K562 (cell line): ENCODE data around the gene DYSF. TPM values are rescaled to one million over a fixed set of nuclear protein-coding genes. Genes with fewer than 3 reads are reported as not detected.

ENCODE experiments used
- ZBTB1 ChIP-seq: sonication (generic); formaldehyde crosslinking; IDR thresholded peaks from 2 replicates; pipeline ENCODE4 v1.8.1; 2023; ENCODE audit warnings: missing genetic modification reagents, low read depth, mild to moderate bottlenecking, borderline replicate concordance
- polyA plus RNA-seq, 8 experiments: library from polyadenylated mRNA; depleted of rRNA in 4 of 8; stranded (reverse) in 5 of 8; unstranded in 3 of 8; fragments of >200 nt; fragmentation: Nextera tagmentation in 2 of 8; fragmentation: Illumina TruSeq in 1 of 8; extraction: Ambion mirVana in 2 of 8; extraction: Trizol in 1 of 8; gene quantifications; 2 replicates each; pipeline versions ENCODE4 v1.2.1 to v1.2.3, GENCODE V29; 2011 to 2014; ENCODE audit warnings: inconsistent platforms in 1 of 8, missing spikeins in 1 of 8
- total RNA-seq, 7 experiments: library from RNA; depleted of rRNA in 6 of 7; stranded (reverse); fragments of >200 nt in 6 of 7; fragmentation: Illumina TruSeq in 2 of 7; extraction: Trizol in 2 of 7; gene quantifications; 2 replicates each; pipeline versions ENCODE4 v1.2.1 to v1.2.3, GENCODE V29; 2011 to 2021; ENCODE audit warnings: low replicate concordance in 1 of 7
- TF ChIP-seq, protein P1 (sequence below): fragments of 450-650 bp; IDR thresholded peaks from 2 replicates; pipeline ENCODE4 v1.6.1; 2017; ENCODE audit warnings: antibody characterized with exemption, mild to moderate bottlenecking
- TF ChIP-seq, protein P2 (sequence below): fragments of 450-650 bp; IDR thresholded peaks from 2 replicates; pipeline ENCODE4 v1.6.1; 2016; ENCODE audit warnings: antibody characterized with exemption

Gene DYSF
- total and polyA plus RNA-seq, 9 of the 15 experiments (the other 6 are each of a cell fraction or from before 2014, with no cell fraction given): 0.01 to 0.80 (median 0.29) TPM

DNA sequence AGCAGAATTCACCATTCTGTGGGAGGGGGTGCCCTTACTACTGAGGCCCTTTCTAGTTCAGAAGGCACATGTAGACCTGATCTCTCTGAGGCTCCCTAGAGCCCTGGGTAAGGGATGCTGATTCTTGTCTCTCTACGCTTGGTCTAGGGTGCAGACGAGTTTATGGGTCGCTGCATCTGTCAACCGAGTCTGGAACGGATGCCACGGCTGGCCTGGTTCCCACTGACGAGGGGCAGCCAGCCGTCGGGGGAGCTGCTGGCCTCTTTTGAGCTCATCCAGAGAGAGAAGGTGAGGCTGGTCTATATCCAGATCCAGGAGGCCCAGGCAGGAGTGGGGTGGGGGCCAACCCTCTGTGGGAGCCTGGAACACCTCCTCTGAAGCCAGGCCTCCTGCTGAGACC, 147.2 kb downstream of the DYSF start (continued):
- TF ChIP-seq, protein P1, sequence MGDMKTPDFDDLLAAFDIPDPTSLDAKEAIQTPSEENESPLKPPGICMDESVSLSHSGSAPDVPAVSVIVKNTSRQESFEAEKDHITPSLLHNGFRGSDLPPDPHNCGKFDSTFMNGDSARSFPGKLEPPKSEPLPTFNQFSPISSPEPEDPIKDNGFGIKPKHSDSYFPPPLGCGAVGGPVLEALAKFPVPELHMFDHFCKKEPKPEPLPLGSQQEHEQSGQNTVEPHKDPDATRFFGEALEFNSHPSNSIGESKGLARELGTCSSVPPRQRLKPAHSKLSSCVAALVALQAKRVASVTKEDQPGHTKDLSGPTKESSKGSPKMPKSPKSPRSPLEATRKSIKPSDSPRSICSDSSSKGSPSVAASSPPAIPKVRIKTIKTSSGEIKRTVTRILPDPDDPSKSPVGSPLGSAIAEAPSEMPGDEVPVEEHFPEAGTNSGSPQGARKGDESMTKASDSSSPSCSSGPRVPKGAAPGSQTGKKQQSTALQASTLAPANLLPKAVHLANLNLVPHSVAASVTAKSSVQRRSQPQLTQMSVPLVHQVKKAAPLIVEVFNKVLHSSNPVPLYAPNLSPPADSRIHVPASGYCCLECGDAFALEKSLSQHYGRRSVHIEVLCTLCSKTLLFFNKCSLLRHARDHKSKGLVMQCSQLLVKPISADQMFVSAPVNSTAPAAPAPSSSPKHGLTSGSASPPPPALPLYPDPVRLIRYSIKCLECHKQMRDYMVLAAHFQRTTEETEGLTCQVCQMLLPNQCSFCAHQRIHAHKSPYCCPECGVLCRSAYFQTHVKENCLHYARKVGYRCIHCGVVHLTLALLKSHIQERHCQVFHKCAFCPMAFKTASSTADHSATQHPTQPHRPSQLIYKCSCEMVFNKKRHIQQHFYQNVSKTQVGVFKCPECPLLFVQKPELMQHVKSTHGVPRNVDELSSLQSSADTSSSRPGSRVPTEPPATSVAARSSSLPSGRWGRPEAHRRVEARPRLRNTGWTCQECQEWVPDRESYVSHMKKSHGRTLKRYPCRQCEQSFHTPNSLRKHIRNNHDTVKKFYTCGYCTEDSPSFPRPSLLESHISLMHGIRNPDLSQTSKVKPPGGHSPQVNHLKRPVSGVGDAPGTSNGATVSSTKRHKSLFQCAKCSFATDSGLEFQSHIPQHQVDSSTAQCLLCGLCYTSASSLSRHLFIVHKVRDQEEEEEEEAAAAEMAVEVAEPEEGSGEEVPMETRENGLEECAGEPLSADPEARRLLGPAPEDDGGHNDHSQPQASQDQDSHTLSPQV: no peak
- TF ChIP-seq, protein P2, sequence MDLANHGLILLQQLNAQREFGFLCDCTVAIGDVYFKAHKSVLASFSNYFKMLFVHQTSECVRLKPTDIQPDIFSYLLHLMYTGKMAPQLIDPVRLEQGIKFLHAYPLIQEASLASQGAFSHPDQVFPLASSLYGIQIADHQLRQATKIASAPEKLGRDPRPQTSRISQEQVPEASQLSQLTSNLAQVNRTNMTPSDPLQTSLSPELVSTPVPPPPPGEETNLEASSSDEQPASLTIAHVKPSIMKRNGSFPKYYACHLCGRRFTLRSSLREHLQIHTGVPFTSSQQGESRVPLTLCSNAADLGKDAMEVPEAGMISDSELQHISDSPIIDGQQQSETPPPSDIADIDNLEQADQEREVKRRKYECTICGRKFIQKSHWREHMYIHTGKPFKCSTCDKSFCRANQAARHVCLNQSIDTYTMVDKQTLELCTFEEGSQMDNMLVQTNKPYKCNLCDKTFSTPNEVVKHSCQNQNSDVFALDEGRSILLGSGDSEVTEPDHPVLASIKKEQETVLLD: no peak
- no peak for TF ChIP-seq ZBTB1 (CRISPR knock-in tag)
